NK-92 treated with Interleukin-12 subunit alpha and Interleukin-12 subunit beta, amount 100 ng/mL, for 24 hours (cell line): ENCODE data around the gene PPIF.

ENCODE experiments used
- DNase-seq: peaks from one replicate; lab custom pipeline; 2025; lab: John Stamatoyannopoulos, UW

Gene PPIF

DNA sequence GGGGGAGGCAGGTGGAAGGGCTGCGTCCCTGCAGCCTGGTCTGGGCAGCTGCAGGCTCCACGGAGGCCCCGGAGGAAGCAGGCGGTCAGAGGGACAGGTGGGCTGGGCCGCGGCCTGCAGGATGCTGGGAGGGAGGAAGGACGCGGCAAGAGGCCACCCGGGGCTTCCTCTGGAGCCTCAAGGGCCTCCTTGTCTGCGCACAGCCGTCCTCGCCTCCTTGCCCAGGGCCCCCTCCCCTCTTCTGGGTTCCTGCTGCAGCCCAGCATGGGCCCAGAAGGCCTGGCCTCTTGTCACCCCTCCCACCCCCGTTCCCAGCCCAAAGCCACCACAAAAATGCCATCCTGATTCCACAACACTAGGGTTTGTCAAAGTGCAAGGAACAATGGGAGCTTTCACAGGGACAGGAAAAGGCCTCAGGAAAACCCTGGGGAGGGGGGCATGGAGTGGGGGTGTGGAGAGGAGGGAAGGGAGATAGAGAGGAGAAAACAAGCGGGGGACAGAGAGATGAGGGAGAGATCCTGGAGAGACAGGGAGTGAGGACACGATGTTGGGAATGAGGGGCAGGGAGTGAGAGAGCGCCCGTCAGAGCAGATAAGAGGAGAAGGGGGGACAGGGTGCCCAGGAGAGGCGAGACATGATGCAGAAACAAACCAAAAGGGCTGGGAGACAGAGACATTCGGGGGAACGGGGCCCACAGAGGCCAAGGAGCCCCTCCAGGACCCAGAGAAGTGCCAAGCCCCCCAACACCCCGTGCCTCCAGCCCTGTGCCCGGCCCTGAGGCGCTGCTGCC is 56.4 kb downstream of the PPIF start:
- DNase-seq: no peak

- DNase-seq: no peak
Measured at GRCh38 chr10:79404231-79404609, 57.0 kb downstream of the PPIF start.

DNA sequence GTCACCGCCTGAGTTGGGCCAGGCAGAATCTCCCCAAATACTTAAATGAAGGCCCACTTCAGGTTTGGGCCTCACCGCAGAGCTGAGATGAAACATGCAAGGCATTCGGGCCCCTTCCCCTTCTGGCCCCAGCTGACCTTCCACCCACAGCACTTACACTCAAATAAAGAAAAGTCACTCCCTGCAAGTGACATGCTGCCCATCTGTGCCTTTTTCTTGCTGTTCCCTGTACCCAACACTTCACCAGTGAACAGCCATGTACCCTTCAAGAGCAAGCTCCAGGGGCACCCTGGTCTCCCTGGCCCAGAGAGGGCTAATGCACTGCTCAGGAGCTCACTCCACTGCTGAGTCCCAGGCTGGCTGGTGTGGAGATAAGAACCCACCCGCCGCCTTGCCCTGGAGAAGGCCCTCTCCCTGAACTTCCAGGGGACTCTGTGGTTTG is 57.4 kb downstream of the PPIF start:
- DNase-seq: no peak
